Measurements from ENCODE around the gene DENND1C. TPM values are rescaled to one million over a fixed set of nuclear protein-coding genes. Genes with fewer than 3 reads are reported as not detected.
A peak's percentile ranks its signal among the peaks of the same experiment; 100 is the strongest.

DENND1C gene
- total and polyA plus RNA-seq, 9 of the 15 experiments (the other 6 are each of a cell fraction or from before 2014, with no cell fraction given): 0.03 to 1.2 (median 0.32) TPM; not detected in 1

DNA sequence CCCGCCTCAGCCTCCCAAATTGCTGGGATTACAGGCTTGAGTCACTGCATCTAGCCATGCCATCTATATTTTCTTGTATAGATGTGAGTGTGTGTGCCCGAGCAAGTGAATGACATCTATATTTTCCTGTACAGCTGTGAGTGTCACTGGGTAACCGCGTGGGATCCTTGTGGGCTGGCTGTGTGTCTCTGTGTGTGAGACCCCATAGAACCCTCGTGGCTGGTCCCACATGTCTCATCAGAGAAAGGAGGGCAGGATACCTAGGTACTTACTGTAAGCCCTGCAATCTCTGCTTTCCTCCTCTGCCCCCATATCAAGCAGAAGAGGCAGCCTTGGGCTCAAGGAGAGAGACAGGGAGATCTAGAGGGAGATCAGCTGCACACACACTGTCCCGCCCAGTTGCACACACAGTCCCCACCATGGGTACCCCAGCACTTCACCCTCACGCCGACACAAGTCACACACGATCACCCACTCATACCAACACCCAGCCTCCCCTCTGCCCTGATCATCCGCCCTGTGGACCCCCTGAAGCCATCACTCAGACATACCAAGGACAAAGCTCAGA is 655 bp downstream of the DENND1C start:
- Histone ChIP-seq H3K9ac (ENCODE audit: insufficient read depth in 1 of 2, low read depth in 2 of 2, low read length in 2 of 2) (peak overlapping the region in 1 of 2 experiments; percentile 73; a peak in 2 of 4 replicates), H2AFZ (ENCODE audit: low read depth, low read length) (peak overlapping the region; percentile 80; the same call in 1 of the 2 replicates), H3K4me2 (ENCODE audit: insufficient read depth, low read length) (no peak overlapping the region), H3K27ac (ENCODE audit: extremely low read depth, low read depth, low read length) (no peak overlapping the region), H4K20me1 (replicated peaks; ENCODE audit: control insufficient read depth, insufficient read depth, low read length) (no peaks in the 10 kb centered on the region), H3K9me1 (ENCODE audit: control insufficient read depth, insufficient read depth, low read length) (no peaks in the 10 kb centered on the region), H3K36me3 (ENCODE audit: control insufficient read depth, insufficient read depth, low read length) (no peaks in the 10 kb centered on the region), H3K79me2 (ENCODE audit: control insufficient read depth, insufficient read depth, low read length) (no peaks in the 10 kb centered on the region), H3K27me3 (ENCODE audit: control insufficient read depth in 2 of 2, insufficient read depth in 2 of 2, low read length in 2 of 2) (no peaks in the 10 kb centered on the region), H3K4me1 (replicated peaks in 1 of 2; ENCODE audit: control insufficient read depth in 2 of 2, insufficient read depth in 2 of 2, low read length in 2 of 2) (peaks cover 3 to 26% of the 10 kb centered on the region in 2 experiments), H3K4me3 (no peak overlapping the region), H3K9me3 (replicated peaks; ENCODE audit: control insufficient read depth, insufficient read depth, low read depth, low read length) (0 out of 2 replicates have a peak, but pooled peaks cover under 1% of the 10 kb centered on the region)
- DNase-seq (ENCODE audit: extremely low read depth in 1 of 4, low spot score in 3 of 4): peak in 1 of 4 experiments; percentile 2
- ChIA-PET CTCF (ENCODE audit: low intra/inter-chr PET ratio) (interaction anchor here (0.8 kb wide), 1 partner anchor 152 kb away, joined by 3 read pairs; no protein-coding TSS in a partner anchor), POLR2A (interaction anchor here (0.6 to 0.7 kb wide), 2 partner anchors 24 to 710 kb away, joined by 3 read pairs; no protein-coding TSS in a partner anchor)
- intact Hi-C loops (cut with micrococcal nuclease): no loop called here
- in situ Hi-C loops (cut with MboI): no loop called here
- FAIRE-seq: no peak
- TF ChIP-seq SIX5 (IDR thresholded peaks at IDR 0.05; ENCODE audit: borderline replicate concordance in 1 of 2, insufficient read depth in 1 of 2, low read depth in 1 of 2, low read length in 2 of 2): no peak
- TF ChIP-seq YY1 (IDR thresholded peaks at IDR 0.05; ENCODE audit: borderline replicate concordance in 1 of 3, control insufficient read depth in 1 of 3, extremely low read depth in 1 of 3, insufficient read depth in 3 of 3, insufficient read length in 1 of 3, insufficient replicate concordance in 2 of 3, low read depth in 1 of 3, low read length in 2 of 3): no peak
- no peak for TF ChIP-seq HNRNPL (IDR thresholded peaks at IDR 0.05; ENCODE audit: low read depth, low read length)
- BruUV-seq (replicated peaks): no TSS peak
- no peak for ATAC-seq
- 32% methylated on average over 10 of the region's 10 CpGs for WGBS (ENCODE audit: insufficient coverage, low coverage, missing lambda C conversion rate)

Data from K562 (cell line).